Measurements from ENCODE around the gene DGAT2. TPM values are rescaled to one million over a fixed set of nuclear protein-coding genes. Genes with fewer than 3 reads are reported as not detected.

The DGAT2 gene
- polyA plus RNA-seq, 1 donor (not counting 4 experiments of a cell fraction or from before 2014, with no cell fraction given), result 1.8 TPM

GRCh38 chr11:75728992-75729391 is 39.6 kb upstream of the DGAT2 start:
- DNase-seq (ENCODE audit: low read depth, low spot score) (no peak), FAIRE-seq (no peak)
- no peak overlapping the region for H3K9ac ChIP-seq (ENCODE audit: control insufficient read depth, extremely low read depth, insufficient read depth, low read length)
- H3K4me1 ChIP-seq (ENCODE audit: control insufficient read depth, extremely low read depth, insufficient read depth, low read length), result peaks cover under 1% of the 10 kb centered on the region
- H3K27ac ChIP-seq (ENCODE audit: control insufficient read depth, insufficient read depth, low read length), result no peak overlapping the region
- no peak for TF ChIP-seq CTCF (optimal IDR thresholded peaks at IDR 0.05 in 1 of 3, IDR thresholded peaks at IDR 0.05 in 1 of 3, conservative IDR thresholded peaks at IDR 0.05 in 1 of 3; ENCODE audit: extremely low read depth in 1 of 3, insufficient read depth in 2 of 3, low read length in 3 of 3)
- no peak for TF ChIP-seq EZH2 (IDR thresholded peaks at IDR 0.05; ENCODE audit: low read length)
- H3K27me3 ChIP-seq (ENCODE audit: control insufficient read depth, extremely low read depth, insufficient read depth, low read length), result no peaks in the 10 kb centered on the region
- dilution Hi-C loops (cut with MboI; ENCODE audit: extremely low pct_ligation_motif_present, low sequenced_read_pairs), result no loop called here
- H3K9me1 ChIP-seq (ENCODE audit: control insufficient read depth, extremely low read depth, insufficient read depth, low read length), result no peaks in the 10 kb centered on the region
- H3K4me3 ChIP-seq (ENCODE audit: control insufficient read depth in 2 of 3, extremely low read depth in 1 of 3, insufficient read depth in 2 of 3, low read depth in 1 of 3, low read length in 3 of 3), result no peak overlapping the region
- H3K79me2 ChIP-seq (ENCODE audit: control insufficient read depth, insufficient read depth, low read length), result no peaks in the 10 kb centered on the region
- no peak overlapping the region for H3K4me2 ChIP-seq (ENCODE audit: control insufficient read depth, extremely low read depth, insufficient read depth, low read depth, low read length)
- H2AFZ ChIP-seq (ENCODE audit: control insufficient read depth, low read length), result no peak overlapping the region
- no peaks in the 10 kb centered on the region for H3K9me3 ChIP-seq (ENCODE audit: control insufficient read depth, low read depth, low read length)
- no peaks in the 10 kb centered on the region for H3K36me3 ChIP-seq (ENCODE audit: control insufficient read depth in 2 of 2, extremely low read depth in 1 of 2, insufficient read depth in 2 of 2, low read length in 2 of 2)
- H4K20me1 ChIP-seq (ENCODE audit: control insufficient read depth, extremely low read depth, insufficient read depth, low read length), result no peaks in the 10 kb centered on the region

GRCh38 chr11:75731095-75731494 is 37.5 kb upstream of the DGAT2 start:
- no peaks in the 10 kb centered on the region for H3K79me2 ChIP-seq (ENCODE audit: control insufficient read depth, insufficient read depth, low read length)
- peaks cover 4% of the 10 kb centered on the region for H3K27me3 ChIP-seq (ENCODE audit: control insufficient read depth, extremely low read depth, insufficient read depth, low read length)
- H3K9me1 ChIP-seq (ENCODE audit: control insufficient read depth, extremely low read depth, insufficient read depth, low read length), result no peaks in the 10 kb centered on the region
- no peak overlapping the region for H3K27ac ChIP-seq (ENCODE audit: control insufficient read depth, insufficient read depth, low read length)
- no peaks in the 10 kb centered on the region for H4K20me1 ChIP-seq (ENCODE audit: control insufficient read depth, extremely low read depth, insufficient read depth, low read length)
- no peak for TF ChIP-seq EZH2 (IDR thresholded peaks at IDR 0.05; ENCODE audit: low read length)
- peak in 1 of 3 experiments; percentile 0 for TF ChIP-seq CTCF (optimal IDR thresholded peaks at IDR 0.05 in 1 of 3, IDR thresholded peaks at IDR 0.05 in 1 of 3, conservative IDR thresholded peaks at IDR 0.05 in 1 of 3; ENCODE audit: extremely low read depth in 1 of 3, insufficient read depth in 2 of 3, low read length in 3 of 3)
- H3K9me3 ChIP-seq (ENCODE audit: control insufficient read depth, low read depth, low read length), result no peaks in the 10 kb centered on the region
- no peak overlapping the region for H2AFZ ChIP-seq (ENCODE audit: control insufficient read depth, low read length)
- FAIRE-seq (no peak), DNase-seq (ENCODE audit: low read depth, low spot score) (no peak)
- H3K9ac ChIP-seq (ENCODE audit: control insufficient read depth, extremely low read depth, insufficient read depth, low read length), result no peak overlapping the region
- dilution Hi-C loops (cut with MboI; ENCODE audit: extremely low pct_ligation_motif_present, low sequenced_read_pairs), result no loop called here
- no peak overlapping the region for H3K4me3 ChIP-seq (ENCODE audit: control insufficient read depth in 2 of 3, extremely low read depth in 1 of 3, insufficient read depth in 2 of 3, low read depth in 1 of 3, low read length in 3 of 3)
- no peak overlapping the region for H3K4me2 ChIP-seq (ENCODE audit: control insufficient read depth, extremely low read depth, insufficient read depth, low read depth, low read length)
- no peaks in the 10 kb centered on the region for H3K36me3 ChIP-seq (ENCODE audit: control insufficient read depth in 2 of 2, extremely low read depth in 1 of 2, insufficient read depth in 2 of 2, low read length in 2 of 2)
- H3K4me1 ChIP-seq (ENCODE audit: control insufficient read depth, extremely low read depth, insufficient read depth, low read length), result no peaks in the 10 kb centered on the region
